ENCODE data around the gene ASB16. TPM values are rescaled to one million over a fixed set of nuclear protein-coding genes. Genes with fewer than 3 reads are reported as not detected.

ASB16 gene
- total RNA-seq, 1 experiment from 2014 or later, result 0.11 TPM

- no peaks in the 10 kb centered on the region; the same call in 1 of the 2 replicates for H3K27me3 Mint-ChIP-seq (ENCODE audit: low read depth)
- no peak overlapping the region for H3K4me3 Mint-ChIP-seq
- POLR2A ChIA-PET, result no interaction called here
- peaks cover 6% of the 10 kb centered on the region for H3K4me1 Mint-ChIP-seq
- no peak for ATAC-seq
- DNase-seq (ENCODE audit: low spot score), result no peak
- TF ChIP-seq CTCF (IDR thresholded peaks at IDR 0.05) (no peak), NR3C1 (CRISPR knock-in tag; conservative IDR thresholded peaks at IDR 0.05; ENCODE audit: low read depth) (no peak), E2F5 (CRISPR knock-in tag; IDR thresholded peaks at IDR 0.05) (no peak), JUN (CRISPR knock-in tag; IDR thresholded peaks at IDR 0.05) (no peak)
- H3K36me3 Mint-ChIP-seq, result peaks cover 22% of the 10 kb centered on the region
- CTCF ChIA-PET, result interaction anchor here (0.5 to 1.6 kb wide), 3 partner anchors 8 to 257 kb away, joined by 4 to 6 read pairs (median 6); no protein-coding TSS in a partner anchor
- no peak overlapping the region for H3K27ac Mint-ChIP-seq
- H3K9me3 Mint-ChIP-seq, result no peaks in the 10 kb centered on the region
Measured at GRCh38 chr17:44176257-44176656, 5.8 kb downstream of the ASB16 start.

- peaks cover 3% of the 10 kb centered on the region for H3K9me3 Mint-ChIP-seq
- ChIA-PET POLR2A (no interaction called here), CTCF (interaction anchor here (1.3 kb wide), 1 partner anchor 8 kb away, joined by 6 read pairs; no protein-coding TSS in a partner anchor)
- H3K4me1 Mint-ChIP-seq, result peaks cover 4% of the 10 kb centered on the region
- ATAC-seq, result no peak
- no peaks in the 10 kb centered on the region; the same call in 1 of the 2 replicates for H3K27me3 Mint-ChIP-seq (ENCODE audit: low read depth)
- no peak overlapping the region for H3K4me3 Mint-ChIP-seq
- peaks cover 28% of the 10 kb centered on the region for H3K36me3 Mint-ChIP-seq
- no peak for DNase-seq (ENCODE audit: low spot score)
- no peak overlapping the region for H3K27ac Mint-ChIP-seq
- TF ChIP-seq ATF1 (CRISPR knock-in tag; IDR thresholded peaks at IDR 0.05) (no peak), PREB (CRISPR knock-in tag; IDR thresholded peaks at IDR 0.05; ENCODE audit: borderline replicate concordance) (no peak), FOXP4 (CRISPR knock-in tag; IDR thresholded peaks at IDR 0.05) (no peak), GTF2I (CRISPR knock-in tag; conservative IDR thresholded peaks at IDR 0.05) (no peak)
Measured at GRCh38 chr17:44176671-44177501, 6.4 kb downstream of the ASB16 start.

- peaks cover 6% of the 10 kb centered on the region for H3K9me3 Mint-ChIP-seq
- no peaks in the 10 kb centered on the region for H3K4me1 Mint-ChIP-seq
- no peaks in the 10 kb centered on the region for H3K27me3 Mint-ChIP-seq (ENCODE audit: low read depth)
- no peak overlapping the region for H3K4me3 Mint-ChIP-seq
- no peak overlapping the region for H3K27ac Mint-ChIP-seq
- ATAC-seq (no peak), DNase-seq (ENCODE audit: low spot score) (no peak)
- TF ChIP-seq ESRRA (CRISPR knock-in tag; IDR thresholded peaks at IDR 0.05; ENCODE audit: borderline replicate concordance) (no peak), ERG (CRISPR knock-in tag; IDR thresholded peaks at IDR 0.05) (no peak), PRRX2 (CRISPR knock-in tag; IDR thresholded peaks at IDR 0.05) (no peak), MXD4 (CRISPR knock-in tag; IDR thresholded peaks at IDR 0.05; ENCODE audit: borderline replicate concordance) (no peak), FOXP1 (CRISPR knock-in tag; IDR thresholded peaks at IDR 0.05; ENCODE audit: borderline replicate concordance) (no peak), GTF2I (CRISPR knock-in tag; conservative IDR thresholded peaks at IDR 0.05) (no peak), NR2C2 (CRISPR knock-in tag; IDR thresholded peaks at IDR 0.05) (no peak), NFATC4 (CRISPR knock-in tag; IDR thresholded peaks at IDR 0.05) (no peak), USF1 (CRISPR knock-in tag; IDR thresholded peaks at IDR 0.05) (no peak), NFYB (CRISPR knock-in tag; conservative IDR thresholded peaks at IDR 0.05; ENCODE audit: low read depth) (no peak), PRDM15 (CRISPR knock-in tag; IDR thresholded peaks at IDR 0.05) (no peak)
- H3K36me3 Mint-ChIP-seq, result peaks cover 36% of the 10 kb centered on the region
- ChIA-PET POLR2A (no interaction called here), CTCF (interaction anchor here (1.3 kb wide), 1 partner anchor 9 kb away, joined by 6 read pairs; no protein-coding TSS in a partner anchor)
Measured at GRCh38 chr17:44177640-44178039, 7.1 kb downstream of the ASB16 start.
